Right cardiac atrium (tissue), 5 donors: Measurements from ENCODE around the gene CFAP46. TPM values are rescaled to one million over a fixed set of nuclear protein-coding genes. Genes with fewer than 3 reads are reported as not detected.
"Not testable (repeated sequence)": the region's sequence is repeated elsewhere in the genome, so short reads cannot be mapped to it uniquely, and the experiment has no call there.

Experiments
- ATAC-seq, 2 donors: fragments of 200-7000 bp; cut with Tn5 transposase; one replicate each; pipeline versions ENCODE4 v1.8.0 to v1.9.1; 2020; ENCODE audit warnings: moderate library complexity in 2 of 2, mild to moderate bottlenecking in 1 of 2
- DNase-seq, 3 donors: peaks; one replicate each; pipeline ENCODE4 v3.0.0-alpha.2; 2020
- H3K27ac ChIP-seq: one replicate; pipeline ENCODE4 v1.5.1; 2013; ENCODE audit warnings: mild to moderate bottlenecking, low read length, control low read depth, moderate library complexity
- H3K27me3 ChIP-seq: one replicate; pipeline ENCODE4 v1.6.1; 2013; ENCODE audit not compliant: control insufficient read depth, insufficient read depth
- H3K4me1 ChIP-seq: one replicate; pipeline ENCODE4 v1.6.1; 2013; ENCODE audit warnings: low read length; ENCODE audit not compliant: control insufficient read depth, insufficient read depth
- H3K4me3 ChIP-seq: one replicate; pipeline ENCODE4 v1.5.1; 2013; ENCODE audit warnings: low read length, control low read depth
- H3K9me3 ChIP-seq: one replicate; pipeline ENCODE4 v1.6.1; 2013; ENCODE audit warnings: low read length; ENCODE audit not compliant: control insufficient read depth
- WGBS: extraction: QIAGEN DNeasy Blood & Tissue Kit; methylation state at CpG from one replicate; pipeline ENCODE4 v1.1.7; 2013; 5-methylcytosine and 5-hydroxymethylcytosine counted together
- intact Hi-C, 4 donors: fragments of 100-400 bp; cut with DNase I; formaldehyde crosslinking; loops; one replicate each; pipeline versions ENCODE4 v1.11.0 to v1.14.0; 2022 to 2023
- polyA plus RNA-seq: library from polyadenylated mRNA; stranded (reverse); fragments of 200-250 nt; gene quantifications from one replicate; pipeline ENCODE4 v1.2.3, GENCODE V29; 2013
- total RNA-seq, 4 donors: library from RNA; stranded (reverse); fragmentation: NEBNext Ultra II Directional; extraction: Animal tissue kit (Norgen Biotek cat#: 25700); gene quantifications; one replicate each; pipeline ENCODE4 v1.2.1, GENCODE V29; 2021
- donor health status: healthy with polysubstance abuse.
- donor health status: DM: no; HTN: yes; CAD: no.
- donor health status: DM: no; HTN: no; CAD: no.
- donor health status: DM: no; HTN: yes; CAD: no; lungs with severe emphysema.
- donor health status: DM: yes; HTN: yes; CAD: no.

The CFAP46 gene
- total and polyA plus RNA-seq, 5 donors: 1.00 to 1.8 (median 1.6) TPM

- Histone ChIP-seq H3K27ac (no peak overlapping the region), H3K9me3 (no peaks in the 10 kb centered on the region), H3K27me3 (no peaks in the 10 kb centered on the region), H3K4me1 (no peaks in the 10 kb centered on the region), H3K4me3 (no peak overlapping the region)
- ATAC-seq (no peak), DNase-seq (no peak)
- intact Hi-C loops: no loop called here
- WGBS: 58% methylated on average over 16 of the region's 16 CpGs
Measured at GRCh38 chr10:132889556-132889955, 52.8 kb downstream of the CFAP46 start.

GRCh38 chr10:132888898-132889490, 53.4 kb downstream of the CFAP46 start:
- ATAC-seq: peak in 1 of 2 donors; percentile 17
- H3K27me3 ChIP-seq: no peaks in the 10 kb centered on the region
- WGBS: 68% methylated on average over 16 of the region's 16 CpGs

GRCh38 chr10:132888446-132888845, 53.9 kb downstream of the CFAP46 start:
- intact Hi-C loops, DNase-seq, H3K4me1 ChIP-seq, H3K4me3 ChIP-seq, H3K27me3 ChIP-seq, H3K27ac ChIP-seq, H3K9me3 ChIP-seq, ATAC-seq: not testable (repeated sequence)
- WGBS: 93% methylated on average over 13 of the region's 16 CpGs

More at GRCh38 chr10:132888898-132889490, 53.4 kb downstream of the CFAP46 start:
- DNase-seq: no peak
- H3K4me3 ChIP-seq: no peak overlapping the region
- no peaks in the 10 kb centered on the region for H3K4me1 ChIP-seq
- intact Hi-C loops: no loop called here
- no peaks in the 10 kb centered on the region for H3K9me3 ChIP-seq
- no peak overlapping the region for H3K27ac ChIP-seq

- Histone ChIP-seq H3K4me1 (no peaks in the 10 kb centered on the region), H3K4me3 (no peak overlapping the region), H3K27me3 (no peaks in the 10 kb centered on the region), H3K27ac (no peak overlapping the region), H3K9me3 (no peaks in the 10 kb centered on the region)
- intact Hi-C loops: no loop called here
- DNase-seq: no peak
- 73% methylated on average over 35 of the region's 35 CpGs for WGBS
- no peak for ATAC-seq
Measured at GRCh38 chr10:132886211-132887099, 55.9 kb downstream of the CFAP46 start.

GRCh38 chr10:132885451-132886210, 56.7 kb downstream of the CFAP46 start:
- DNase-seq: no peak
- intact Hi-C loops: no loop called here
- no peaks in the 10 kb centered on the region for H3K27me3 ChIP-seq

GRCh38 chr10:132884691-132885271, 57.6 kb downstream of the CFAP46 start:
- no peaks in the 10 kb centered on the region for H3K4me1 ChIP-seq
- DNase-seq (no peak), ATAC-seq (no peak)
- H3K27ac ChIP-seq: no peak overlapping the region
- H3K4me3 ChIP-seq: no peak overlapping the region
- H3K9me3 ChIP-seq: no peaks in the 10 kb centered on the region
- intact Hi-C loops: no loop called here
- 88% methylated on average over 28 of the region's 28 CpGs for WGBS
- no peaks in the 10 kb centered on the region for H3K27me3 ChIP-seq

More at GRCh38 chr10:132885451-132886210, 56.7 kb downstream of the CFAP46 start:
- no peak overlapping the region for H3K27ac ChIP-seq
- WGBS: 89% methylated on average over 31 of the region's 31 CpGs
- ATAC-seq: peak in 1 of 2 donors; percentile 15
- no peak overlapping the region for H3K4me3 ChIP-seq
- H3K9me3 ChIP-seq: no peaks in the 10 kb centered on the region
- no peaks in the 10 kb centered on the region for H3K4me1 ChIP-seq

- no peaks in the 10 kb centered on the region for H3K27me3 ChIP-seq
- no peak for ATAC-seq
- no peak for DNase-seq
- no peak overlapping the region for H3K27ac ChIP-seq
- 82% methylated on average over 18 of the region's 18 CpGs for WGBS
- H3K9me3 ChIP-seq: no peaks in the 10 kb centered on the region
- H3K4me1 ChIP-seq: no peaks in the 10 kb centered on the region
- intact Hi-C loops: no loop called here
- no peak overlapping the region for H3K4me3 ChIP-seq
Measured at GRCh38 chr10:132884041-132884440, 58.3 kb downstream of the CFAP46 start.

- no peak overlapping the region for H3K4me3 ChIP-seq
- H3K4me1 ChIP-seq: no peaks in the 10 kb centered on the region
- H3K9me3 ChIP-seq: no peaks in the 10 kb centered on the region
- no peak overlapping the region for H3K27ac ChIP-seq
- 68% methylated on average over 20 of the region's 20 CpGs for WGBS
- no peaks in the 10 kb centered on the region for H3K27me3 ChIP-seq
- DNase-seq (no peak), ATAC-seq (no peak)
- intact Hi-C loops: no loop called here
Measured at GRCh38 chr10:132883391-132883881, 58.9 kb downstream of the CFAP46 start.

GRCh38 chr10:132882069-132882951, 60.1 kb downstream of the CFAP46 start:
- DNase-seq (no peak), ATAC-seq (no peak)
- no peaks in the 10 kb centered on the region for H3K9me3 ChIP-seq
- no peak overlapping the region for H3K4me3 ChIP-seq
- H3K27me3 ChIP-seq: no peaks in the 10 kb centered on the region
- H3K27ac ChIP-seq: no peak overlapping the region
- intact Hi-C loops: no loop called here
- WGBS: 85% methylated on average over 18 of the region's 18 CpGs
- H3K4me1 ChIP-seq: no peaks in the 10 kb centered on the region
